Astrocyte of the cerebellum (primary cell): ENCODE measurements around the gene GGT7.
A peak's percentile ranks its signal among the peaks of the same experiment; 100 is the strongest.

Experiments
- DNase-seq: peaks from one replicate; pipeline ENCODE4 v3.0.0-alpha.2; 2011; ENCODE audit warnings: low read depth
- H3K4me3 ChIP-seq: 2 replicates; pipeline ENCODE4 v1.5.1; 2011; ENCODE audit warnings: mild to moderate bottlenecking, low read depth, low read length, moderate library complexity
- CTCF ChIP-seq: IDR thresholded peaks from 2 replicates; pipeline ENCODE4 v1.5.1; 2012; ENCODE audit warnings: low read length, low read depth, moderate library complexity, mild to moderate bottlenecking; ENCODE audit errors: missing control alignments
- in situ Hi-C: cut with HindIII; loops from 2 replicates; pipeline ENCODE4 v1.10.0; 2017; ENCODE audit warnings: low sequenced_read_pairs

Gene GGT7

GRCh38 chr20:34850969-34851368 is 21.7 kb downstream of the GGT7 start:
- no peak overlapping the region for H3K4me3 ChIP-seq
- in situ Hi-C loops, result no loop called here
- DNase-seq, result no peak
- TF ChIP-seq CTCF, result no peak

DNA sequence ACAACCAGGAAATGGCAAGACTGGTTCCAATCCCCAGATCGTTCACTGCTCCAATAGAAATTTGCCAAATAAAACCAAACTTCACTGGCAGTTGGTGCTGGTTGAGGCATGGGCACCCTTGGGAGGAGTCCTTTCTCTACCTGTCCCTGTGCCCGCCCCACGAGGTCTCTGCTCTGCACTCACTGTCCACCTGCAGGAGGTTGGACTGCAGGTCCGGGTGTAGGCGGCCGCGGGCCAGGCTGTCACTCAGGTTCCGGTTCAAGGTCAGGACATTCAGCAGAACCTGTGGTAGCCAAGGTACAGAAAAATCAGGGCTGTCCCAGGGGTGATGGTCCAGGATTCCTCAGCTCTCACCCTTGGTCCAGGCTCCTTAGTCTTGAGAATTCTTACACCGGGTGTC is 22.9 kb downstream of the GGT7 start:
- in situ Hi-C loops, result no loop called here
- DNase-seq, result no peak
- no peak for TF ChIP-seq CTCF
- H3K4me3 ChIP-seq, result no peak overlapping the region

- no peak for DNase-seq
- TF ChIP-seq CTCF, result no peak
- in situ Hi-C loops, result no loop called here
- H3K4me3 ChIP-seq, result no peak overlapping the region
Measured at GRCh38 chr20:34848597-34848996, 24.1 kb downstream of the GGT7 start.

DNA sequence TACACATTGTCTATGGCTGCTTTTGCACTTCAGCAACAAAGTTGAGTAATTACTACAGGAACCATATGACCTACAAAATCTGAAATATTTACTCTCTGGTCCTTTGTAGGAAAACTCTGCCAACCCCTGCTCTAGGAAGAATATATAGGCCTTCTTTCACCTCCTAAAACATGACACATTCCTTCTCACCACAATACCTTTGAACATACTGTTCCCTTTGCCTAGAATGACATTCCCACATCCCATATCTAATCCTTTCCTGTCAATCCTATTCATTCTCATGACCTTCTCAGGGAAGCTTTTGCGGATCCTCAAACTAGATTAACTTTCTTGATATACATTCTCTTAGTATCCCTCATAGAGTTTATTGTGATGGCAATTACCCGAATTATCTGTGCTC is 29.2 kb downstream of the GGT7 start:
- H3K4me3 ChIP-seq, result no peak overlapping the region
- TF ChIP-seq CTCF, result no peak
- DNase-seq, result no peak
- in situ Hi-C loops, result no loop called here

DNA sequence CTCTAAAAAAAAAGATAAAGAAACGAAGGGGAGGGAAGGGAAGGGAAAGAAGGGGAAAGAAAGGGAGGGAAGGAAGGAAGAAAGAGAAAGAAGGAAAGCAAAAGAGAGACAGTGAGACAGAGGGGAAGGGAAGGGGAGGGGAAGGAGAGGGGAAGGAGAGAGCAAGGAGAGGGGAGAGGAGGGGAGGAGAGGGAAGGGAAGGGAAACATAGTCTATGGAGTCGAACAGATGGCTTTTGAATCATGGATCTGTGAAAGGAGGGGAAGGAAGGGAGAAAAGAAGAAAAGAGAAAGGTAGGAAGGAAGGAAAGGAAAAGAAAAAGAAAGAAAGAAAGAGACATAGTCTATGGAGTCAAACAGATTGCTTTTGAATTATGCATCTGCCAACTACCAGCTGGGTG is 30.5 kb downstream of the GGT7 start:
- in situ Hi-C loops, result no loop called here
- H3K4me3 ChIP-seq, result no peak overlapping the region
- DNase-seq, result no peak
- TF ChIP-seq CTCF, result no peak

DNA sequence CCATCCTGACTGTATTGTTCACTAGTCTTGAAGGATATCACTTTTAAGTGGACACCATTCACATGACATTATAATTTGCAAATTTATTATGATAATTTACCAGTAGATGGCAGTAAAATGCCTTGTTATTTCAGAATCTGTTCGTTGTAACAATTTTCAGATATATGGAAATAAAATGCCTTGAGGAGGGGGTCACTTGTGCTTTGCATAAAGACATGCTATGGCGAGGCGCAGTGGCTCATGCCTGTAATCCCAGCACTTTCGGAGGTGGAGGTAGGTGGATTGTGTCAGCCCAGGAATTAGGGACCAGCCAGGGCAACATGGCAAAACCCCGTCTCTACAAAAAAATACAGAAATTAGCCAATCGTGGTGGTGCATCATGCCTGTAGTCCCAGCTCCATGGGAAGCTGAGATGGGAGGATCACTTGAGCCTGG is 38.2 kb downstream of the GGT7 start:
- in situ Hi-C loops, result no loop called here
- H3K4me3 ChIP-seq, result no peak overlapping the region
- TF ChIP-seq CTCF, result no peak
- DNase-seq, result peak; percentile 20

DNA sequence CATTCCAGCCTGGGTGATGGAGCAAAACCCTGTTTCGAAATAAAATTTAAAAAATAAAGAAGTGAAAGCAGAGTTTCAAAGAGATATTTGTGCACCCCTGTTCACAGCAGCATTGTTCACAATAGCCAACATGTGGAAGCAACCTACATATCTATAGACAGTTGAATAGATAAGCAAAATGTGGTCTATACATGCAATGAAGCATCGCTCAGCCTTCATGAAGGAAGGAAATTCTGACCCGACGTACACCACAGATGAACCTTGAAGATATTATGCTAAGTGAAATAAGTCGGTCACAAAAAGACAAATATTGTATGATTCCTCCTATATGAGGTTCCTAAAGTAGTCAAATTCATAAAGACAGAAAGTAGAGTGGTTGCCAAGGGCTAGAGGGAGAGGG is 40.7 kb downstream of the GGT7 start:
- no peak for DNase-seq
- no peak for TF ChIP-seq CTCF
- H3K4me3 ChIP-seq, result no peak overlapping the region
- in situ Hi-C loops, result no loop called here
